Measurements from ENCODE around the gene RNU5B-1. TPM values are rescaled to one million over a fixed set of nuclear protein-coding genes. Genes with fewer than 3 reads are reported as not detected.

RNU5B-1 gene
- total and polyA plus RNA-seq, 9 of the 15 experiments (the other 6 are each of a cell fraction or from before 2014, with no cell fraction given) = 14.2 TPM; not detected in 8

DNA sequence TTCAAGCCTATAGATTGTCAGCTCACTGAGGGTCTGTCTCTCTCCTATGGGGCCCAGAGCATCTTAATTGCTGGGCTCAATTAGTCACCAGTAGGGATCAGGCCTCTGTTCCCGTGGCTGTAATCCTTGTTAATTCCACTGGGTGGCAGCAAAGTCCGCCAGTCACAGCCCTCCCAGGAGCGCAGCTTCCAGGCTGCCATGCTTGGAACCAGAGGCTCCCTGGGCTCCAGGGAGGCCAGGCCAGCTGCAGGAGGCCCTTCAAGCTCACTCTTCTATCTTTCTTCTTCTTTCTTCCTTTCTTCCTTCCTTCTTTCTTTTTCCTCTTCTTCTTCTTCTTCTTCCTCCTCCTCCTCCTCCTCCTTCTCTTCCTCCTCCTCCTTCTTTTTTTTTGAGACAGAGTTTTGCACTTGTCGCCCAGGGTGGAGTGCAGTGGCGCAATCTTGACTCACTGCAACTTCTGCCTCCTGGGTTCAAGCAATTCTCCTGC, 14.4 kb downstream of the RNU5B-1 start (continued):
- TF ChIP-seq, protein P1, sequence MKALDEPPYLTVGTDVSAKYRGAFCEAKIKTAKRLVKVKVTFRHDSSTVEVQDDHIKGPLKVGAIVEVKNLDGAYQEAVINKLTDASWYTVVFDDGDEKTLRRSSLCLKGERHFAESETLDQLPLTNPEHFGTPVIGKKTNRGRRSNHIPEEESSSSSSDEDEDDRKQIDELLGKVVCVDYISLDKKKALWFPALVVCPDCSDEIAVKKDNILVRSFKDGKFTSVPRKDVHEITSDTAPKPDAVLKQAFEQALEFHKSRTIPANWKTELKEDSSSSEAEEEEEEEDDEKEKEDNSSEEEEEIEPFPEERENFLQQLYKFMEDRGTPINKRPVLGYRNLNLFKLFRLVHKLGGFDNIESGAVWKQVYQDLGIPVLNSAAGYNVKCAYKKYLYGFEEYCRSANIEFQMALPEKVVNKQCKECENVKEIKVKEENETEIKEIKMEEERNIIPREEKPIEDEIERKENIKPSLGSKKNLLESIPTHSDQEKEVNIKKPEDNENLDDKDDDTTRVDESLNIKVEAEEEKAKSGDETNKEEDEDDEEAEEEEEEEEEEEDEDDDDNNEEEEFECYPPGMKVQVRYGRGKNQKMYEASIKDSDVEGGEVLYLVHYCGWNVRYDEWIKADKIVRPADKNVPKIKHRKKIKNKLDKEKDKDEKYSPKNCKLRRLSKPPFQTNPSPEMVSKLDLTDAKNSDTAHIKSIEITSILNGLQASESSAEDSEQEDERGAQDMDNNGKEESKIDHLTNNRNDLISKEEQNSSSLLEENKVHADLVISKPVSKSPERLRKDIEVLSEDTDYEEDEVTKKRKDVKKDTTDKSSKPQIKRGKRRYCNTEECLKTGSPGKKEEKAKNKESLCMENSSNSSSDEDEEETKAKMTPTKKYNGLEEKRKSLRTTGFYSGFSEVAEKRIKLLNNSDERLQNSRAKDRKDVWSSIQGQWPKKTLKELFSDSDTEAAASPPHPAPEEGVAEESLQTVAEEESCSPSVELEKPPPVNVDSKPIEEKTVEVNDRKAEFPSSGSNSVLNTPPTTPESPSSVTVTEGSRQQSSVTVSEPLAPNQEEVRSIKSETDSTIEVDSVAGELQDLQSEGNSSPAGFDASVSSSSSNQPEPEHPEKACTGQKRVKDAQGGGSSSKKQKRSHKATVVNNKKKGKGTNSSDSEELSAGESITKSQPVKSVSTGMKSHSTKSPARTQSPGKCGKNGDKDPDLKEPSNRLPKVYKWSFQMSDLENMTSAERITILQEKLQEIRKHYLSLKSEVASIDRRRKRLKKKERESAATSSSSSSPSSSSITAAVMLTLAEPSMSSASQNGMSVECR (CRISPR knock-in tag; IDR thresholded peaks at IDR 0.05) = no peak
- no peak for TF ChIP-seq RBM22 (IDR thresholded peaks at IDR 0.05; ENCODE audit: low read depth, low read length, poor library complexity, severe bottlenecking)
- TF ChIP-seq ARID2 (IDR thresholded peaks at IDR 0.05) = peak; percentile 84
- TF ChIP-seq CTBP1 (IDR thresholded peaks at IDR 0.05; ENCODE audit: borderline replicate concordance) = no peak; the same call in 1 of the 2 replicates
- TF ChIP-seq L3MBTL2 (IDR thresholded peaks at IDR 0.05) = 0 out of 2 replicates have a peak, but pooled peaks have one; percentile 28
- no peak for TF ChIP-seq POLR3A (IDR thresholded peaks at IDR 0.05; ENCODE audit: borderline replicate concordance, extremely low read depth, insufficient read depth, insufficient read length)
- TF ChIP-seq, protein P2, sequence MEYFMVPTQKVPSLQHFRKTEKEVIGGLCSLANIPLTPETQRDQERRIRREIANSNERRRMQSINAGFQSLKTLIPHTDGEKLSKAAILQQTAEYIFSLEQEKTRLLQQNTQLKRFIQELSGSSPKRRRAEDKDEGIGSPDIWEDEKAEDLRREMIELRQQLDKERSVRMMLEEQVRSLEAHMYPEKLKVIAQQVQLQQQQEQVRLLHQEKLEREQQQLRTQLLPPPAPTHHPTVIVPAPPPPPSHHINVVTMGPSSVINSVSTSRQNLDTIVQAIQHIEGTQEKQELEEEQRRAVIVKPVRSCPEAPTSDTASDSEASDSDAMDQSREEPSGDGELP (CRISPR knock-in tag; IDR thresholded peaks at IDR 0.05; ENCODE audit: borderline replicate concordance) = peak; percentile 72; the same call in 1 of the 2 replicates
- TF ChIP-seq PHB2 (IDR thresholded peaks at IDR 0.05; ENCODE audit: low read depth) = no peak
- no peak for TF ChIP-seq ETS2 (tag; IDR thresholded peaks at IDR 0.05; ENCODE audit: borderline replicate concordance, poor library complexity, severe bottlenecking)
- TF ChIP-seq RBM25 (IDR thresholded peaks at IDR 0.05; ENCODE audit: low read depth, low read length, severe bottlenecking) = no peak
- TF ChIP-seq OTX1 (CRISPR knock-in tag; IDR thresholded peaks at IDR 0.05) = peak; percentile 60; the same call in 1 of the 2 replicates
- peak; percentile 21 for TF ChIP-seq ASH1L (IDR thresholded peaks at IDR 0.05; ENCODE audit: borderline replicate concordance, low read depth, partially characterized antibody)
- TF ChIP-seq RBFOX2 (IDR thresholded peaks at IDR 0.05; ENCODE audit: low read depth, low read length) = no peak
- no peak for TF ChIP-seq DMBX1 (CRISPR knock-in tag; IDR thresholded peaks at IDR 0.05; ENCODE audit: borderline replicate concordance)
- TF ChIP-seq XRCC5 (IDR thresholded peaks at IDR 0.05; ENCODE audit: low read depth, low read length) = no peak
- TF ChIP-seq THRA (IDR thresholded peaks at IDR 0.05) = no peak
- TF ChIP-seq RBM39 (optimal IDR thresholded peaks at IDR 0.05; ENCODE audit: low read depth, low read length) = peak; percentile 95
- TF ChIP-seq BHLHE40 (IDR thresholded peaks at IDR 0.05; ENCODE audit: low read length) = no peak
- 0 out of 2 replicates have a peak, but pooled peaks have one; percentile 21 for TF ChIP-seq CREM (IDR thresholded peaks at IDR 0.05; ENCODE audit: low read depth)

Data from K562 (cell line).